K562 (cell line): Measurements from ENCODE around the gene ATAD5. TPM values are rescaled to one million over a fixed set of nuclear protein-coding genes. Genes with fewer than 3 reads are reported as not detected.

Experiments used
- E2F5 ChIP-seq: sonication (generic); formaldehyde crosslinking; IDR thresholded peaks from 2 replicates; pipeline ENCODE4 v1.8.0; 2022; ENCODE audit warnings: mild to moderate bottlenecking, missing genetic modification reagents
- EHMT2 ChIP-seq: fragments of 450-650 bp; IDR thresholded peaks from 2 replicates; pipeline ENCODE4 v1.6.1; 2018; ENCODE audit warnings: antibody characterized with exemption
- ELF1 ChIP-seq: fragments of 200-800 bp; sonication (Bioruptor generic); IDR thresholded peaks from 2 replicates; pipeline ENCODE4 v1.6.1; 2016; ENCODE audit warnings: missing genetic modification characterization, missing compliant biosample characterization
- ETS2 ChIP-seq: IDR thresholded peaks from 2 replicates; pipeline ENCODE4 v1.6.1; 2016; ENCODE audit warnings: borderline replicate concordance, missing genetic modification characterization, mild to moderate bottlenecking, moderate library complexity, missing compliant biosample characterization; ENCODE audit not compliant: poor library complexity, severe bottlenecking
- FOXP1 ChIP-seq: sonication (generic); formaldehyde crosslinking; IDR thresholded peaks from 2 replicates; pipeline ENCODE4 v1.8.0; 2022; ENCODE audit warnings: mild to moderate bottlenecking, missing genetic modification reagents
- GATA2 ChIP-seq: sonication (generic); formaldehyde crosslinking; IDR thresholded peaks from 2 replicates; pipeline ENCODE4 v1.4.0; 2020; ENCODE audit warnings: mild to moderate bottlenecking, missing genetic modification reagents
- HDAC1 ChIP-seq, 2 experiments: fragments of 450-650 bp; IDR thresholded peaks; 2 replicates each; pipeline ENCODE4 v1.6.1; 2016 to 2017; ENCODE audit warnings: inconsistent platforms in 1 of 2, mild to moderate bottlenecking in 1 of 2, moderate library complexity in 1 of 2
- HDAC8 ChIP-seq: fragments of 450-650 bp; IDR thresholded peaks from 2 replicates; pipeline ENCODE4 v1.6.1; 2016; ENCODE audit warnings: mild to moderate bottlenecking, missing genetic modification characterization, moderate library complexity, missing compliant biosample characterization
- HLTF ChIP-seq: fragments of 450-650 bp; IDR thresholded peaks from 2 replicates; pipeline ENCODE4 v1.6.1; 2016
- HNRNPUL1 ChIP-seq: fragments of 200-400 bp; formaldehyde crosslinking; IDR thresholded peaks from 2 replicates; pipeline ENCODE4 v1.6.1; 2017; ENCODE audit warnings: low read length
- KDM5B ChIP-seq: fragments of 200-600 bp; sonication (generic); IDR thresholded peaks from 2 replicates; pipeline ENCODE4 v1.6.1; 2012; ENCODE audit warnings: low read depth, mild to moderate bottlenecking, moderate library complexity, low read length, control low read depth, inconsistent platforms; ENCODE audit not compliant: insufficient replicate concordance
- KHSRP ChIP-seq: fragments of 450-650 bp; IDR thresholded peaks from 2 replicates; pipeline ENCODE4 v1.6.1; 2017
- NCOA2 ChIP-seq, 2 experiments: fragments of 450-650 bp; IDR thresholded peaks; 2 replicates each; pipeline ENCODE4 v1.6.1; 2018; ENCODE audit warnings: mild to moderate bottlenecking in 2 of 2, moderate library complexity in 1 of 2; ENCODE audit not compliant: partially characterized antibody in 2 of 2
- NEUROD1 ChIP-seq: fragments of 150-350 bp; IDR thresholded peaks from 2 replicates; pipeline ENCODE4 v1.6.1; 2014; ENCODE audit warnings: borderline replicate concordance, low read length, low read depth; ENCODE audit not compliant: partially characterized antibody
- NONO ChIP-seq, 2 experiments: fragments of 200-400 bp in 1 of 2; fragments of 450-650 bp in 1 of 2; formaldehyde crosslinking in 1 of 2; IDR thresholded peaks; 2 replicates each; pipeline ENCODE4 v1.6.1; 2017; ENCODE audit warnings: low read depth in 2 of 2, mild to moderate bottlenecking in 2 of 2, moderate library complexity in 2 of 2, low read length in 1 of 2
- RBM25 ChIP-seq: fragments of 200-400 bp; formaldehyde crosslinking; IDR thresholded peaks from 2 replicates; pipeline ENCODE4 v1.6.1; 2018; ENCODE audit warnings: low read length, low read depth, moderate library complexity; ENCODE audit not compliant: severe bottlenecking
- SETDB1 ChIP-seq: IDR thresholded peaks from one replicate; pipeline ENCODE4 v1.6.1; 2012; ENCODE audit warnings: low read length, control low read depth, inconsistent platforms
- SIX5 ChIP-seq, 2 experiments: IDR thresholded peaks; 2 replicates each; pipeline ENCODE4 v1.6.1; 2011; ENCODE audit warnings: low read length in 2 of 2, borderline replicate concordance in 1 of 2, low read depth in 1 of 2, mild to moderate bottlenecking in 1 of 2, moderate library complexity in 1 of 2; ENCODE audit not compliant: insufficient read depth in 1 of 2
- SRSF3 ChIP-seq: fragments of 200-400 bp; formaldehyde crosslinking; IDR thresholded peaks from 2 replicates; pipeline ENCODE4 v1.6.1; 2016; ENCODE audit warnings: mild to moderate bottlenecking, low read length, moderate library complexity; ENCODE audit not compliant: insufficient read depth
- TAF9B ChIP-seq: fragments of 450-650 bp; IDR thresholded peaks from 2 replicates; pipeline ENCODE4 v1.6.1; 2018; ENCODE audit warnings: mild to moderate bottlenecking; ENCODE audit not compliant: partially characterized antibody
- TCF15 ChIP-seq: fragments of 250-450 bp; sonication (Bioruptor Pico); IDR thresholded peaks from 2 replicates; pipeline ENCODE4 v1.8.0; 2022; ENCODE audit warnings: moderate library complexity, mild to moderate bottlenecking, inconsistent platforms
- ZBTB2 ChIP-seq: fragments of 450-650 bp; IDR thresholded peaks from 2 replicates; pipeline ENCODE4 v1.6.1; 2016; ENCODE audit warnings: antibody characterized with exemption
- ZEB2 ChIP-seq: fragments of 450-650 bp; IDR thresholded peaks from 2 replicates; pipeline ENCODE4 v1.6.1; 2016
- ZNF184 ChIP-seq: sonication (generic); formaldehyde crosslinking; IDR thresholded peaks from 2 replicates; pipeline ENCODE4 v1.5.0; 2020; ENCODE audit warnings: missing genetic modification reagents
- ZNF764 ChIP-seq: fragments of 250-450 bp; sonication (Bioruptor Pico); IDR thresholded peaks from 2 replicates; pipeline ENCODE4 v1.4.0; 2020; ENCODE audit warnings: low read depth, mild to moderate bottlenecking, moderate library complexity
- polyA plus RNA-seq, 8 experiments: library from polyadenylated mRNA; depleted of rRNA in 4 of 8; stranded (reverse) in 5 of 8; unstranded in 3 of 8; fragments of >200 nt; fragmentation: Nextera tagmentation in 2 of 8; fragmentation: Illumina TruSeq in 1 of 8; extraction: Ambion mirVana in 2 of 8; extraction: Trizol in 1 of 8; gene quantifications; 2 replicates each; pipeline versions ENCODE4 v1.2.1 to v1.2.3, GENCODE V29; 2011 to 2014; ENCODE audit warnings: inconsistent platforms in 1 of 8, missing spikeins in 1 of 8
- total RNA-seq, 7 experiments: library from RNA; depleted of rRNA in 6 of 7; stranded (reverse); fragments of >200 nt in 6 of 7; fragmentation: Illumina TruSeq in 2 of 7; extraction: Trizol in 2 of 7; gene quantifications; 2 replicates each; pipeline versions ENCODE4 v1.2.1 to v1.2.3, GENCODE V29; 2011 to 2021; ENCODE audit warnings: low replicate concordance in 1 of 7

ATAD5 gene
- total and polyA plus RNA-seq, 9 of the 15 experiments (the other 6 are each of a cell fraction or from before 2014, with no cell fraction given): 4.6 to 25.6 (median 19.5) TPM

- no peak for TF ChIP-seq E2F5 (CRISPR knock-in tag)
- TF ChIP-seq RBM25: no peak
- peak; percentile 61 for TF ChIP-seq ZBTB2
- peak; percentile 23 for TF ChIP-seq TAF9B
- peak; percentile 74 for TF ChIP-seq NEUROD1
- no peak for TF ChIP-seq ZEB2
- peak in 1 of 2 experiments; percentile 93; a peak in 2 of 4 replicates for TF ChIP-seq HDAC1 (IDR thresholded peaks at IDR 0.05)
- no peak for TF ChIP-seq HLTF
- TF ChIP-seq SRSF3: no peak
- no peak for TF ChIP-seq NONO (IDR thresholded peaks at IDR 0.05; ENCODE audit: low read depth in 2 of 2, low read length in 1 of 2)
- no peak for TF ChIP-seq EHMT2
- TF ChIP-seq HNRNPUL1: no peak
- no peak for TF ChIP-seq SETDB1
- TF ChIP-seq ELF1: peak; percentile 43; the same call in 1 of the 2 replicates
- TF ChIP-seq KHSRP: no peak
- TF ChIP-seq HDAC8: no peak
- no peak for TF ChIP-seq ZNF764 (CRISPR knock-in tag)
- peak; percentile 42; the same call in 1 of the 2 replicates for TF ChIP-seq FOXP1 (CRISPR knock-in tag)
- no peak for TF ChIP-seq ETS2 (tag)
- TF ChIP-seq SIX5 (IDR thresholded peaks at IDR 0.05; ENCODE audit: borderline replicate concordance in 1 of 2, insufficient read depth in 1 of 2, low read depth in 1 of 2, low read length in 2 of 2): no peak
- no peak for TF ChIP-seq ZNF184
- TF ChIP-seq TCF15 (CRISPR knock-in tag): no peak
- no peak for TF ChIP-seq NCOA2 (IDR thresholded peaks at IDR 0.05; ENCODE audit: partially characterized antibody in 2 of 2)
- TF ChIP-seq KDM5B: peak; percentile 67
- TF ChIP-seq GATA2 (CRISPR knock-in tag): no peak
These were observed at the start of gene ATAD5 (continued) for GRCh38 chr17:30831663-30832437.
